Measurements from ENCODE around the gene SMIM41.

DNA sequence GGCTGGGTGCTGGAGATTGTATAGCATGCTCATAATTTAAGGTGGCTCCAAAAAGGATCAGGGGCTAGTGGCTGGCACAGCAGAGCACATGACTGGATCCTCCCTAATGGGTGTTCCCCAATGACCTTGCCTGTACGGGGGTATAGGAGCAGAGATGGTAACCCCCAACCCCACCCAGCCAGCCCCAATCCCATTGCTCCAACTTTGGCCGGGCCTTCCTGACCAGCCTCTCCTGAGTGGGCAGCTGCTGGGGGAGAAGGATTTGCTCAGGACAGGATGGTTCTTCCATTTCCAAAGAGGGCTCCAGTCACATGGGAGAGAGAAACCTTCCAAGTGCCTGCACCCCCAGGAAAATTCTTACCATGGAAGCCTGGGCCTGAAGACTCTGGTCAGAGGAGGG lies 43.6 kb upstream of the SMIM41 start:
- TF ChIP-seq, protein P1, sequence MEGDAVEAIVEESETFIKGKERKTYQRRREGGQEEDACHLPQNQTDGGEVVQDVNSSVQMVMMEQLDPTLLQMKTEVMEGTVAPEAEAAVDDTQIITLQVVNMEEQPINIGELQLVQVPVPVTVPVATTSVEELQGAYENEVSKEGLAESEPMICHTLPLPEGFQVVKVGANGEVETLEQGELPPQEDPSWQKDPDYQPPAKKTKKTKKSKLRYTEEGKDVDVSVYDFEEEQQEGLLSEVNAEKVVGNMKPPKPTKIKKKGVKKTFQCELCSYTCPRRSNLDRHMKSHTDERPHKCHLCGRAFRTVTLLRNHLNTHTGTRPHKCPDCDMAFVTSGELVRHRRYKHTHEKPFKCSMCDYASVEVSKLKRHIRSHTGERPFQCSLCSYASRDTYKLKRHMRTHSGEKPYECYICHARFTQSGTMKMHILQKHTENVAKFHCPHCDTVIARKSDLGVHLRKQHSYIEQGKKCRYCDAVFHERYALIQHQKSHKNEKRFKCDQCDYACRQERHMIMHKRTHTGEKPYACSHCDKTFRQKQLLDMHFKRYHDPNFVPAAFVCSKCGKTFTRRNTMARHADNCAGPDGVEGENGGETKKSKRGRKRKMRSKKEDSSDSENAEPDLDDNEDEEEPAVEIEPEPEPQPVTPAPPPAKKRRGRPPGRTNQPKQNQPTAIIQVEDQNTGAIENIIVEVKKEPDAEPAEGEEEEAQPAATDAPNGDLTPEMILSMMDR (IDR thresholded peaks at IDR 0.05; ENCODE audit: low read length), result no peak
- no peak for TF ChIP-seq EZH2 (optimal IDR thresholded peaks at IDR 0.05; ENCODE audit: low read depth, low read length)
